ENCODE data around the gene SH2D3A.

The SH2D3A gene

GRCh38 chr19:6737873-6738786 lies 29.1 kb downstream of the SH2D3A start:
- peak in 1 of 2 experiments; percentile 74 for DNase-seq (ENCODE audit: low read depth in 2 of 2)

- peak; percentile 99 to 100 for DNase-seq (ENCODE audit: low read depth in 2 of 2)
Measured at GRCh38 chr19:6737284-6737872, 29.9 kb downstream of the SH2D3A start, which contains the start of gene GPR108. Gene GPR108 (minus strand): TSS chr19:6737580. CDS start chr19:6737576, 4 bp downstream.

- DNase-seq (ENCODE audit: low read depth in 2 of 2): no peak
Measured at GRCh38 chr19:6736917-6737283, 30.3 kb downstream of the SH2D3A start.

GRCh38 chr19:6736169-6736916 lies 30.9 kb downstream of the SH2D3A start:
- peak in 1 of 2 experiments; percentile 52 for DNase-seq (ENCODE audit: low read depth in 2 of 2)

DNA sequence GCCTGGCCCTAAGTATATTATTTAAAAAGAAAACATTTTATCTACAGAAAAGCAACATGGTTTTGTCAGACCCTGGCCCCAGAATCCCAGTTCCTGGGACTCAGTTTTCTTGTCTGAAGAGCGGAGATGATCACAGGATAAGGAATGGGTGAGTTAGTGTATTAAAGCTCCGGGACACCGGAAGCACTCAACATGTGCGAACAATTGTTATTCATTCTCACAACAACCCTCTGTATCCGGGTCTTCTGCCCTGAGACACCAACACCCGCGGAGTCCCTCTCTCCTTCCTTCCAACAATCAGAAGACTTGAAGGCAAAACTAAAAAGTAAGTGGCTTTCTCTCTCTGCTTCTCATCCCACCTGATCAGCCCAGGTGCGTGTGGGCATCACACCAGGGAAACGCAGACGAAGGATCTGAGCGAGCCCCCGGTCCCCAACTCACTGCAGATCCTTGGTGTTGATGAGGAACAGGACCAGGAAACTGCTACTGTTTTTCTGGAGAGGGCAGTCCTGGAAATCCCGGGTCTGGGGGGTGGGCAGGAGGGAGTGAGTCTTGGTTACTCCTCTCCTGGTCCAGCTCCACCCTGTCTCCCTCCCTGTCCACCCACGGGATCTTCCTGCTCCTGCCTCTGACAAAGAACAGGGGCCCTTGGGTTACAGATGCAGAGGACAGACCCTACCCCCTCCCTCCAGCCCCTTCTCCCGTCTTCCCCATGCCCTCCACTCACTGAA lies 31.9 kb downstream of the SH2D3A start:
- DNase-seq (ENCODE audit: low read depth in 2 of 2): no peak

GRCh38 chr19:6734096-6734696 lies 33.0 kb downstream of the SH2D3A start:
- DNase-seq (ENCODE audit: low read depth in 2 of 2): no peak

DNA sequence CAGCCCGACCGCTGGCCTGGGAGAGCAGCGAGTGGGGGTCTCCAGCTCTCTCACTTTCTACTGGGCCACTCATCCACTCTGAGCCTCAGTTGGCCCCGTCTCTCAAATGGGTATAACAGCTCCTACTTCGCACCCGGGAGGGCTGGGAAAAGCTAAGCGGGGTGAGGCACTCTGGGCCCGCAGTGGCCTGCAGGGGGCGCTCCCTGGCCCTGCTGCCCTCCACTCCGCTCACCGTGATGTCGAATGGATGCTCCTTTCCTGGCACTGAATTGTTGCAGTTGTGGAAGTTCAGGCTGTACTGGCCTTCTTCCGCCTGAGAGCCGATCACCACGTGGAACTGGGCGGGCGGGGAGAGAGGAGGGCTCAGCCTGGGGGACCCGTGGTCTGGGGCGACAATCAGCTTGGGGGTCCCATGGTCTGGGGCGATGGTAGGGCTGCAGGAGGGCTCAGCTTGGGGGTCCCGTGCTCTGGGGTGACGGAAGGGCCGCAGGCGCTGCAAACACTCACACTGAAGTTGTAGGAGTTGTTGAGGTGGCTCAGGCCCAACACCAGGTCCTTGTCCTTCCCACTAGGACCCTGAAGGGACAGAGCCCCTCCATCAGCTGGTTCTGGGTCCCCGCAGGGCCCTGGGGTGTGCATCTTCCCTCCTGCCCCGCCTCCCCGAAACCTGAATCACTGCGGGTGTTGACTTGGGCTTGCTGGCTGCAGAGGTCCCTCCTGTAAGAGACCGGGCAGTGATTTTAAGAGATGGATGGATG lies 33.7 kb downstream of the SH2D3A start:
- DNase-seq (ENCODE audit: low read depth in 2 of 2): no peak

GRCh38 chr19:6732803-6733337 lies 34.4 kb downstream of the SH2D3A start:
- DNase-seq (ENCODE audit: low read depth in 2 of 2): no peak

GRCh38 chr19:6731822-6732221 lies 35.4 kb downstream of the SH2D3A start:
- no peak for DNase-seq (ENCODE audit: low read depth in 2 of 2)

GRCh38 chr19:6730941-6731670 lies 36.1 kb downstream of the SH2D3A start:
- DNase-seq (ENCODE audit: low read depth in 2 of 2): no peak

DNA sequence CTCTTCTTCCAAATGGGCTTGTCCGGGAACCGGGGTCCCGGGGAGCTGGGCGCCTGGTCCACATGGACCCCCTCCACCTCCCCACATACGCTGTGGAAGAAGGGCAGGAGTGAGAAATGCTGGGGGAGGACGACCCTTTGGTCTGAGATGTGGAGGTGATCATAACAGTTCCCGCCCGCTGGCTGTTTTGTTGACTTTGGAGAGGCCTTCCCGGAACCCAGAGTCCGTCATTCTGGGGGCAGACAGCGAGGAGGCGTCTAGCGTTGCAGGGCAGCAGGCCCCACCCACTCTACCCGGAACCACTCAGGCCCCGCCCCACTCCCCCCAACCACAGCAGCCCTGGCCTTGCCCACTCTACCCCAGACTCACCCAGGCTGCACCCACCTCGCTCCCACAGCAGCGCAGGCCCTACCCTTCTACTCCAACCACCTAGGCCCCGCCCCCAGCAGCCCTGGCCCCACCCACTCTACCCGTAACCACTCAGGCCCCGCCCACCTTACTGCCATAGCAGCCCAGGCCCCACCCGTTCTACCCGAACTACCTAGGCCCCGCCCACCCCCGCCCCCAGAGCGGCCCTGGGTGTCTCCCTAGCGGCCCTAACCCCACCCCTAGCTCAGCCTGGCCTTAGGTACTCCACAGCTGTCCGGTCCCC lies 37.0 kb downstream of the SH2D3A start:
- DNase-seq (ENCODE audit: low read depth in 2 of 2): peak in 1 of 2 experiments; percentile 52

GRCh38 chr19:6729573-6730152 lies 37.6 kb downstream of the SH2D3A start:
- no peak for DNase-seq (ENCODE audit: low read depth in 2 of 2)

DNA sequence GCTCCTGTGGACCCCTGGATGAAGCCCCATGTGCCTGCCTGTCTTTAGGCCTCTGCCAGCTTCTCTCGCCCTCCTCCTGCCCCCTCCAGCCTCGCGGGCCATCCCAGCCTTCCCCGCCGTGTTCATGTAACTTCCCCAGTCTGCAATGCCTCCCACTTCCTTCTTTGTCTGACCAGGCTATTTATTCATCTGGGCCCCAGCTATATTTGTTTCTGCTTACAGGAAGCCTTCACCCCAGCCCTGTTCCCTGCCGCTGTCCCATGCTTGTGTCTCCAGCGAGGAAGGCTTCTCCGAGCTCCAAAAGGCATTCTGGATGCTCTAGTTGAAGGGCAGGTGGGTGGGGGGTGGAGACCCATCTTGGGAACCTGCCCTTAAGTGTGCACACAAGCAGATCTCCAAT lies 38.9 kb downstream of the SH2D3A start:
- DNase-seq (ENCODE audit: low read depth in 2 of 2): no peak

- DNase-seq (ENCODE audit: low read depth in 2 of 2): no peak
Measured at GRCh38 chr19:6725513-6726231, 41.6 kb downstream of the SH2D3A start.

DNA sequence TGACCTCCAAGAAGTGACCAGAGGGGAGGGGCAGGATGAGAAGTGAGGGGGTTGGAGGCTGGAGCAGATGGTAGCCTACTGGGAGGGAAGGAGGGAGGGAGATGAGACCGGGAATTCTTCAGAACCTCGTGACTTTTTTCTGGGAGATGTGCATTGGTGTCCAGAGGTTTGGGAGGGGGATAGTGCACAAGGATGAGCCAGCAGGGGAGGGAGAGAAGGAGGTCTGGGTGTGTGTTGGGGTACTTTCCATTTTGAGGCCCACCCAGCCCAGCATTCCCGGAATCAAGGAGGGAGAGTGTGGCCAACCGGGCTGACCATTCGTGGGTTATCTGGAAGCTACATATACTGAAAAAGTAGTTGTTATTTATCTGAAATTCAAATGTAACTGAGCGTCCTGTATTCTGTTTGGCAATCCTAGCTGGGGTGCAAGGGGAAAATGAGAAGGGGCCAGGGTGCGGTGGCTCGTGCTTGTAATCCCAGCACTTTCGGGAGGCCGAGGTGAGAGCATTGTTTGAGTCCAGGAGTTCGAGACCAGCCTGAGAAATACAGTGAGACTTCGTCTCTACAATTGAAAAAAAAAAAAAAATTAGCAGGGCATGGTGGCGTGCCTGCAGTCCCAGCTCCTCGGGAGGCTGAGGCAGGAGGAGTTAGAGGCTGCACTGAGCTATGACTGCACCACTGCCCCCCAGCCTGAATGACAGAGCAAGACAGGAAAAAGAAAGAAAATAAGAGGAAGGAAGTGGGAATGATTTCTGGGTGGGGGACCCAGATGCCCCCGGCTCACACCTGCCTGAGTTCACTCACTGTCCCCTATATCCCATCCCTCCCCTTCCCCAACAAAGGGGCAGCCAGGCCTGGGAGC lies 42.4 kb downstream of the SH2D3A start:
- DNase-seq (ENCODE audit: low read depth in 2 of 2): no peak

- no peak for DNase-seq (ENCODE audit: low read depth in 2 of 2)
Measured at GRCh38 chr19:6723738-6724137, 43.5 kb downstream of the SH2D3A start.

- no peak for DNase-seq (ENCODE audit: low read depth in 2 of 2)
Measured at GRCh38 chr19:6723108-6723618, 44.1 kb downstream of the SH2D3A start.
